ENCODE measurements around the gene YIF1B.
A peak's percentile ranks its signal among the peaks of the same experiment; 100 is the strongest.

Gene YIF1B

GRCh38 chr19:38277549-38277948 is 38.2 kb downstream of the YIF1B start:
- no peak for TF ChIP-seq CTCF (IDR thresholded peaks at IDR 0.05; ENCODE audit: control insufficient read depth, extremely low read depth, insufficient read depth)
- peak; percentile 79 for DNase-seq (ENCODE audit: low read depth)

GRCh38 chr19:38276942-38277517 is 38.7 kb downstream of the YIF1B start:
- no peak for DNase-seq (ENCODE audit: low read depth)
- H3K4me3 ChIP-seq (ENCODE audit: low read depth, low read length), result no peak overlapping the region; the same call in 1 of the 2 replicates
- no peak for TF ChIP-seq CTCF (IDR thresholded peaks at IDR 0.05; ENCODE audit: control insufficient read depth, extremely low read depth, insufficient read depth)

More at GRCh38 chr19:38277549-38277948, 38.2 kb downstream of the YIF1B start:
- H3K4me3 ChIP-seq (ENCODE audit: low read depth, low read length), result peak overlapping the region; percentile 21; the same call in 1 of the 2 replicates

- no peak for DNase-seq (ENCODE audit: low read depth)
- H3K4me3 ChIP-seq (ENCODE audit: low read depth, low read length), result no peak overlapping the region
- TF ChIP-seq CTCF (IDR thresholded peaks at IDR 0.05; ENCODE audit: control insufficient read depth, extremely low read depth, insufficient read depth), result no peak
These were observed 41.0 kb downstream of the YIF1B start for GRCh38 chr19:38274739-38275138.

GRCh38 chr19:38273499-38273898 is 42.2 kb downstream of the YIF1B start:
- H3K4me3 ChIP-seq (ENCODE audit: low read depth, low read length), result no peak overlapping the region
- no peak for DNase-seq (ENCODE audit: low read depth)
- no peak for TF ChIP-seq CTCF (IDR thresholded peaks at IDR 0.05; ENCODE audit: control insufficient read depth, extremely low read depth, insufficient read depth)

GRCh38 chr19:38270587-38271167 is 45.1 kb downstream of the YIF1B start:
- TF ChIP-seq CTCF (IDR thresholded peaks at IDR 0.05; ENCODE audit: control insufficient read depth, extremely low read depth, insufficient read depth), result no peak
- H3K4me3 ChIP-seq (ENCODE audit: low read depth, low read length), result 0 out of 2 replicates have a peak overlapping the region, but pooled peaks have one; percentile 0
- no peak for DNase-seq (ENCODE audit: low read depth)

GRCh38 chr19:38268539-38268938 is 47.2 kb downstream of the YIF1B start:
- peak overlapping the region; percentile 77 for H3K4me3 ChIP-seq (ENCODE audit: low read depth, low read length)
- no peak for DNase-seq (ENCODE audit: low read depth)
- no peak for TF ChIP-seq CTCF (IDR thresholded peaks at IDR 0.05; ENCODE audit: control insufficient read depth, extremely low read depth, insufficient read depth)
